GM10266 (cell line): Measurements from ENCODE around the gene SPATS2L.
"Not testable (repeated sequence)": the region's sequence is repeated elsewhere in the genome, so short reads cannot be mapped to it uniquely, and the experiment has no call there.

Experiments used
- DNase-seq: peaks from one replicate; pipeline ENCODE4 v3.0.0; 2012; ENCODE audit errors: extremely low spot score
- TF ChIP-seq, protein P1 (sequence below): IDR thresholded peaks from 2 replicates; pipeline ENCODE4 v1.5.1; 2012; ENCODE audit warnings: mild to moderate bottlenecking, low read depth; ENCODE audit not compliant: control insufficient read depth, insufficient read depth; ENCODE audit errors: missing control alignments

The SPATS2L gene

GRCh38 chr2:200342654-200343053, 36.2 kb downstream of the SPATS2L start:
- DNase-seq = no peak
- TF ChIP-seq, protein P1, sequence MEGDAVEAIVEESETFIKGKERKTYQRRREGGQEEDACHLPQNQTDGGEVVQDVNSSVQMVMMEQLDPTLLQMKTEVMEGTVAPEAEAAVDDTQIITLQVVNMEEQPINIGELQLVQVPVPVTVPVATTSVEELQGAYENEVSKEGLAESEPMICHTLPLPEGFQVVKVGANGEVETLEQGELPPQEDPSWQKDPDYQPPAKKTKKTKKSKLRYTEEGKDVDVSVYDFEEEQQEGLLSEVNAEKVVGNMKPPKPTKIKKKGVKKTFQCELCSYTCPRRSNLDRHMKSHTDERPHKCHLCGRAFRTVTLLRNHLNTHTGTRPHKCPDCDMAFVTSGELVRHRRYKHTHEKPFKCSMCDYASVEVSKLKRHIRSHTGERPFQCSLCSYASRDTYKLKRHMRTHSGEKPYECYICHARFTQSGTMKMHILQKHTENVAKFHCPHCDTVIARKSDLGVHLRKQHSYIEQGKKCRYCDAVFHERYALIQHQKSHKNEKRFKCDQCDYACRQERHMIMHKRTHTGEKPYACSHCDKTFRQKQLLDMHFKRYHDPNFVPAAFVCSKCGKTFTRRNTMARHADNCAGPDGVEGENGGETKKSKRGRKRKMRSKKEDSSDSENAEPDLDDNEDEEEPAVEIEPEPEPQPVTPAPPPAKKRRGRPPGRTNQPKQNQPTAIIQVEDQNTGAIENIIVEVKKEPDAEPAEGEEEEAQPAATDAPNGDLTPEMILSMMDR = no peak

DNA sequence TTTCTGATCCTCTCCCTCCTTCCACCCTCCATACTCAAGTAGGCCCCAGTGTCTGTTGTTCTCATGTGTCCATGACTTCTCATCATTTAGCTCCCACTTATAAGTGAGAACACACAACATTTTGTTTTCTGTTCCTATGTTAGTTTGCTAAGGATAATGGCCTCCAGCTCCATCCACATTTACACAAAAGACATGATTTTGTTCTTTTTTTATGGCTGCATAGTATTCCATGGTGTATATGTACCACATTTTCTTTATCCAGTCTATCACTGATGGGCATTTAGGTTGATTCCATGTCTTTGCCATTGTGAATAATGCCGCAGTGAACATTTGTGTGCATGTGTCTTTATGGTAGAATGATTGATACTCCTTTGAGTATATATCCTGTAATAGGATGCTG, 37.7 kb downstream of the SPATS2L start:
- DNase-seq = not testable (repeated sequence)

- TF ChIP-seq, protein P1 = no peak
These were observed 39.5 kb downstream of the SPATS2L start for GRCh38 chr2:200345975-200346374.

DNA sequence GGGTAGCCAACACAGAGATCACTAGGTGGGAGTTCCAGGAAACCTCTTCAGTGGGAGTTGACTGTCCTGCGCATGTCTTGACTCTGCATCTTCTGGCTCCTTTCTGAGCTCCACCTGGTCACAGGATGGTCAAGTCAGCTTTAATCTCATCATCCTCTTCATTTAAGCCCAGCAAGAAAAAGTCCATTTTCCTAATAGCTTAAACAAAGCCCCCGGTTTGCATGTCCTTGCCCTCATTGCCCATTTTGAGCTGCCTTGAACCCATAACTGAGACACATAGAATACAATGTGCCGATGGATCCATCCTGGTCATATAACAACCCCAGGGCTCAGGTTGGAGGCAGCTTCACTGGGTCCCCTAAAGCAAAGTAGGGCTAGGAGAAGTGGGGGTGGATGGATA, 40.8 kb downstream of the SPATS2L start:
- TF ChIP-seq, protein P1 = no peak

More at GRCh38 chr2:200345975-200346374, 39.5 kb downstream of the SPATS2L start:
- no peak for DNase-seq

DNA sequence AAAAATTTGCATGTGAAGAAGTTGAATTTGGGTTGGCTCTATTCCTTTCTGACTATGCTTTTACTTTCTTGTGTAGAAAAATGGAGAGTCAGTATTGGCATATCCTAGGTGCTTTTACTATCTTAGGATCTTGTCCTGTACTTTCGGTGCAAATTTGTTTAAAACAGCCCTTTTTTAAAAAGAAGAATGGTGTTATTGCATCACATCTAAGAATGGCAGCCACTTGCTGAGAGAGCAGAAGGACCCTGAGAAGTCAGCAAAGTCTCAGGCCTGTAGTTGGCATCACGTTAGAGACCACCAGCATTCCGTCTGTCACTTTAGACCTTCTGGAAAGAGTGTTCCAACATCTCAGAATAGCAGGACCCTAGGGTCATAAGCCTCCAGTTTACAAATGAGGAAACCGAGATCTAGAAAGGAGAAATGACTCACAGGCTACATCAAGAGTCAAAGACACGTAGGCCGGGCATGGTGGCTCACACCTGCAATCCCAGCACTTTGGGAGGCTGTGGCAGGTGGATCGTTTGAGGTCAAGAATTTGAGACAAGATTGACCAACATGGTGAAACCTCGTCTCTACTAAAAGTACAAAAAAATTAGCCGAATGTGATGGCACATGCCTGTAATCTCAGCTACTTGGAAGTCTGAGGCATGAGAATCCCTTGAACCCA, 42.5 kb downstream of the SPATS2L start:
- DNase-seq = no peak
- TF ChIP-seq, protein P1 = no peak

More for the DNA sequence above, 40.8 kb downstream of the SPATS2L start:
- no peak for DNase-seq

- TF ChIP-seq, protein P1 = no peak
- no peak for DNase-seq
These were observed 43.4 kb downstream of the SPATS2L start for GRCh38 chr2:200349868-200350267.

GRCh38 chr2:200350850-200351285, 44.4 kb downstream of the SPATS2L start:
- no peak for DNase-seq

More at GRCh38 chr2:200350850-200351285, 44.4 kb downstream of the SPATS2L start:
- TF ChIP-seq, protein P1 = no peak
